K562 (cell line): Measurements from ENCODE around the gene SIM1. TPM values are rescaled to one million over a fixed set of nuclear protein-coding genes. Genes with fewer than 3 reads are reported as not detected.

ENCODE experiments used
- ATAC-seq: fragments of 200-7000 bp; cut with Tn5 transposase; 3 replicates; pipeline ENCODE4 v1.9.1; 2020; ENCODE audit warnings: moderate library complexity
- BruUV-seq: library from RNA; stranded (reverse); fragments of 400-500 nt; replicated peaks from 2 replicates; lab custom pipeline; 2021; lab: Mats Ljungman, UMichigan
- CTCF ChIA-PET: fragments of 300-600 bp; formaldehyde crosslinking; extraction: SDS; loops from one replicate; lab custom pipeline; 2021; ENCODE audit warnings: low intra/inter-chr PET ratio; lab: Yijun Ruan, JAX
- POLR2A ChIA-PET: fragments of 300-600, 350-650 bp; sonication (Branson Sonifier 250); formaldehyde crosslinking; extraction: SDS; loops from one replicate; lab custom pipeline; 2021; ENCODE audit warnings: antibody characterized with exemption, inconsistent platforms; lab: Yijun Ruan, JAX
- DNase-seq, 4 experiments: peaks; one replicate each; pipeline versions ENCODE4 v3.0.0 to v3.0.0-alpha.2; 2011 to 2018; ENCODE audit warnings: low spot score in 3 of 4, mixed read lengths in 3 of 4; ENCODE audit errors: extremely low read depth in 1 of 4
- FAIRE-seq: peaks from 2 replicates; lab custom pipeline; 2011; peaks lifted over from hg19 to GRCh38; lab: Jason Lieb, UNC
- H2AFZ ChIP-seq: 2 replicates; pipeline ENCODE4 v1.6.0; 2011; ENCODE audit warnings: low read depth, low read length, control low read depth, inconsistent platforms
- H3K27ac ChIP-seq: fragments of 200-600 bp; 3 replicates; pipeline ENCODE4 v1.8.0; 2011; ENCODE audit warnings: low read depth, mild to moderate bottlenecking, control low read depth, inconsistent platforms, low read length, moderate library complexity, mixed read lengths; ENCODE audit errors: extremely low read depth
- H3K27me3 ChIP-seq, 2 experiments: fragments of 300-600 bp in 1 of 2; 2 replicates in 1 of 2; 3 replicates in 1 of 2; pipeline versions ENCODE4 v1.6.0 to v1.8.0; 2011; ENCODE audit warnings: inconsistent platforms in 2 of 2, low read length in 2 of 2, mild to moderate bottlenecking in 1 of 2, mixed read lengths in 1 of 2, moderate library complexity in 1 of 2; ENCODE audit not compliant: control insufficient read depth in 2 of 2, insufficient read depth in 2 of 2
- H3K36me3 ChIP-seq: fragments of 300-600 bp; 3 replicates; pipeline ENCODE4 v1.8.0; 2011; ENCODE audit warnings: mild to moderate bottlenecking, low read length, inconsistent platforms; ENCODE audit not compliant: control insufficient read depth, insufficient read depth
- H3K4me1 ChIP-seq, 2 experiments: fragments of 200-600 bp in 1 of 2; replicated peaks in 1 of 2; 2 replicates in 1 of 2; 3 replicates in 1 of 2; pipeline versions ENCODE4 v1.5.1 to v1.8.0; 2011; ENCODE audit warnings: inconsistent platforms in 2 of 2, low read length in 2 of 2, mild to moderate bottlenecking in 1 of 2, mixed read lengths in 1 of 2, moderate library complexity in 1 of 2; ENCODE audit not compliant: control insufficient read depth in 2 of 2, insufficient read depth in 2 of 2
- H3K4me2 ChIP-seq: 2 replicates; pipeline ENCODE4 v1.6.1; 2011; ENCODE audit warnings: low read length, control low read depth, inconsistent platforms, mixed read lengths; ENCODE audit not compliant: insufficient read depth
- H3K4me3 ChIP-seq: fragments of 200-600 bp; sonication (generic), shearing (Covaris generic); 2 replicates; pipeline ENCODE4 v1.5.1; 2016; ENCODE audit warnings: control low read depth, inconsistent platforms
- H3K79me2 ChIP-seq: fragments of 200-600 bp; 3 replicates; pipeline ENCODE4 v1.8.0; 2011; ENCODE audit warnings: low read length, inconsistent platforms; ENCODE audit not compliant: control insufficient read depth, insufficient read depth
- H3K9ac ChIP-seq, 2 experiments: 2 replicates each; pipeline versions ENCODE4 v1.6.0 to v1.6.1; 2011; ENCODE audit warnings: low read depth in 2 of 2, low read length in 2 of 2, control low read depth in 1 of 2, inconsistent platforms in 1 of 2, mild to moderate bottlenecking in 1 of 2, mixed read lengths in 1 of 2; ENCODE audit not compliant: insufficient read depth in 1 of 2
- H3K9me1 ChIP-seq: one replicate; pipeline ENCODE4 v1.6.0; 2011; ENCODE audit warnings: inconsistent platforms, mild to moderate bottlenecking, low read length, moderate library complexity; ENCODE audit not compliant: control insufficient read depth, insufficient read depth
- H3K9me3 ChIP-seq: replicated peaks from 2 replicates; pipeline ENCODE4 v1.5.1; 2011; ENCODE audit warnings: low read depth, low read length, inconsistent platforms; ENCODE audit not compliant: control insufficient read depth, insufficient read depth
- H4K20me1 ChIP-seq: replicated peaks from 2 replicates; pipeline ENCODE4 v1.6.1; 2011; ENCODE audit warnings: low read length, inconsistent platforms, mixed read lengths; ENCODE audit not compliant: control insufficient read depth, insufficient read depth
- CEBPG ChIP-seq, 3 experiments: fragments of 200-800 bp in 1 of 3; sonication (Bioruptor generic) in 1 of 3; sonication (generic) in 1 of 3; formaldehyde crosslinking in 1 of 3; IDR thresholded peaks in 2 of 3; conservative IDR thresholded peaks in 1 of 3; 2 replicates each; pipeline versions ENCODE4 v1.6.1 to v1.8.0; 2016 to 2022; ENCODE audit warnings: missing compliant biosample characterization in 2 of 3, missing genetic modification characterization in 2 of 3, mild to moderate bottlenecking in 1 of 3, missing genetic modification reagents in 1 of 3
- CREB1 ChIP-seq, 2 experiments: sonication (generic) in 1 of 2; formaldehyde crosslinking in 1 of 2; IDR thresholded peaks; 2 replicates each; pipeline versions ENCODE4 v1.6.1 to v1.8.0; 2012 to 2022; ENCODE audit warnings: inconsistent platforms in 1 of 2, mild to moderate bottlenecking in 1 of 2, missing genetic modification reagents in 1 of 2, moderate library complexity in 1 of 2
- ETV6 ChIP-seq, 3 experiments: fragments of 150-350 bp in 1 of 3; sonication (generic) in 1 of 3; formaldehyde crosslinking in 1 of 3; IDR thresholded peaks; 2 replicates each; pipeline versions ENCODE4 v1.6.1 to v1.8.0; 2014 to 2022; ENCODE audit warnings: borderline replicate concordance in 2 of 3, low read depth in 2 of 3, antibody characterized with exemption in 1 of 3, low read length in 1 of 3, mild to moderate bottlenecking in 1 of 3, missing genetic modification reagents in 1 of 3
- FOXP1 ChIP-seq: sonication (generic); formaldehyde crosslinking; IDR thresholded peaks from 2 replicates; pipeline ENCODE4 v1.8.0; 2022; ENCODE audit warnings: mild to moderate bottlenecking, missing genetic modification reagents
- JUN ChIP-seq, 2 experiments: sonication (generic) in 1 of 2; formaldehyde crosslinking in 1 of 2; IDR thresholded peaks; 2 replicates each; pipeline versions ENCODE4 v1.6.1 to v1.8.0; 2012 to 2022; ENCODE audit warnings: borderline replicate concordance in 2 of 2, mild to moderate bottlenecking in 2 of 2, improper control_type of control experiment in 1 of 2, low read depth in 1 of 2, low read length in 1 of 2, missing genetic modification reagents in 1 of 2
- NBN ChIP-seq: fragments of 450-650 bp; IDR thresholded peaks from 2 replicates; pipeline ENCODE4 v1.6.1; 2016; ENCODE audit warnings: low read depth, mild to moderate bottlenecking
- NR2C1 ChIP-seq, 2 experiments: fragments of 450-650 bp; IDR thresholded peaks; 2 replicates each; pipeline ENCODE4 v1.6.1; 2017; ENCODE audit warnings: mild to moderate bottlenecking in 2 of 2, antibody characterized with exemption in 1 of 2, inconsistent platforms in 1 of 2, missing compliant biosample characterization in 1 of 2, missing genetic modification characterization in 1 of 2
- RBM25 ChIP-seq: fragments of 200-400 bp; formaldehyde crosslinking; IDR thresholded peaks from 2 replicates; pipeline ENCODE4 v1.6.1; 2018; ENCODE audit warnings: low read length, low read depth, moderate library complexity; ENCODE audit not compliant: severe bottlenecking
- SLC30A9 ChIP-seq: fragments of 250-450 bp; sonication (Bioruptor Pico); IDR thresholded peaks from 2 replicates; pipeline ENCODE4 v1.8.0; 2022; ENCODE audit warnings: mild to moderate bottlenecking, moderate library complexity
- SMARCA5 ChIP-seq: fragments of 450-650 bp; IDR thresholded peaks from 2 replicates; pipeline ENCODE4 v1.6.1; 2016
- SRSF7 ChIP-seq: fragments of 200-400 bp; formaldehyde crosslinking; optimal IDR thresholded peaks from 2 replicates; pipeline ENCODE3; 2017; ENCODE audit warnings: mild to moderate bottlenecking, low read depth, low read length
- TRIM24 ChIP-seq, 2 experiments: fragments of 450-650 bp; IDR thresholded peaks; 2 replicates each; pipeline ENCODE4 v1.6.1; 2016
- ZNF212 ChIP-seq: fragments of 450-650 bp; formaldehyde crosslinking; IDR thresholded peaks from 2 replicates; pipeline ENCODE4 v1.4.0; 2020; ENCODE audit warnings: mild to moderate bottlenecking
- ZNF695 ChIP-seq: fragments of 450-650 bp; formaldehyde crosslinking; IDR thresholded peaks from 2 replicates; pipeline ENCODE4 v1.4.0; 2020; ENCODE audit warnings: mild to moderate bottlenecking, moderate library complexity
- ZNF766 ChIP-seq: fragments of 200-800 bp; sonication (Bioruptor generic); conservative IDR thresholded peaks from 2 replicates; pipeline ENCODE4 v1.6.1; 2016; ENCODE audit warnings: missing genetic modification characterization, missing compliant biosample characterization
- WGBS: fragments of 100-300 bp; shearing (Covaris generic); methylation state at CpG from one replicate; pipeline ENCODE4 v1.1.6; 2016; ENCODE audit warnings: low coverage, mixed read lengths; ENCODE audit not compliant: insufficient coverage; ENCODE audit errors: missing lambda C conversion rate; 5-methylcytosine and 5-hydroxymethylcytosine counted together
- in situ Hi-C: fragments of 300-500 bp; cut with MboI; formaldehyde crosslinking; loops from 4 replicates; pipeline ENCODE4 v1.15.0; 2018; ENCODE audit warnings: inconsistent platforms, mixed read lengths
- intact Hi-C: fragments of 100-400 bp; cut with micrococcal nuclease; formaldehyde crosslinking; loops from 2 replicates; pipeline ENCODE4 v1.14.2; 2022
- polyA plus RNA-seq, 8 experiments: library from polyadenylated mRNA; depleted of rRNA in 4 of 8; stranded (reverse) in 5 of 8; unstranded in 3 of 8; fragments of >200 nt; fragmentation: Nextera tagmentation in 2 of 8; fragmentation: Illumina TruSeq in 1 of 8; extraction: Ambion mirVana in 2 of 8; extraction: Trizol in 1 of 8; gene quantifications; 2 replicates each; pipeline versions ENCODE4 v1.2.1 to v1.2.3, GENCODE V29; 2011 to 2014; ENCODE audit warnings: inconsistent platforms in 1 of 8, missing spikeins in 1 of 8
- total RNA-seq, 7 experiments: library from RNA; depleted of rRNA in 6 of 7; stranded (reverse); fragments of >200 nt in 6 of 7; fragmentation: Illumina TruSeq in 2 of 7; extraction: Trizol in 2 of 7; gene quantifications; 2 replicates each; pipeline versions ENCODE4 v1.2.1 to v1.2.3, GENCODE V29; 2011 to 2021; ENCODE audit warnings: low replicate concordance in 1 of 7
- TF ChIP-seq, protein P1 (sequence below): fragments of 250-450 bp; sonication (Bioruptor Pico); IDR thresholded peaks from 2 replicates; pipeline ENCODE4 v1.5.0; 2022; ENCODE audit warnings: mild to moderate bottlenecking
- TF ChIP-seq, protein P2 (sequence below), 2 experiments: fragments of 450-650 bp in 1 of 2; sonication (generic) in 1 of 2; formaldehyde crosslinking in 1 of 2; IDR thresholded peaks in 1 of 2; conservative IDR thresholded peaks in 1 of 2; 2 replicates each; pipeline versions ENCODE4 v1.6.1 to v1.8.1; 2016 to 2023; ENCODE audit warnings: mild to moderate bottlenecking in 2 of 2, moderate library complexity in 2 of 2, inconsistent platforms in 1 of 2, missing genetic modification reagents in 1 of 2

Gene SIM1
- total and polyA plus RNA-seq, 9 of the 15 experiments (the other 6 are each of a cell fraction or from before 2014, with no cell fraction given) = not detected

DNA sequence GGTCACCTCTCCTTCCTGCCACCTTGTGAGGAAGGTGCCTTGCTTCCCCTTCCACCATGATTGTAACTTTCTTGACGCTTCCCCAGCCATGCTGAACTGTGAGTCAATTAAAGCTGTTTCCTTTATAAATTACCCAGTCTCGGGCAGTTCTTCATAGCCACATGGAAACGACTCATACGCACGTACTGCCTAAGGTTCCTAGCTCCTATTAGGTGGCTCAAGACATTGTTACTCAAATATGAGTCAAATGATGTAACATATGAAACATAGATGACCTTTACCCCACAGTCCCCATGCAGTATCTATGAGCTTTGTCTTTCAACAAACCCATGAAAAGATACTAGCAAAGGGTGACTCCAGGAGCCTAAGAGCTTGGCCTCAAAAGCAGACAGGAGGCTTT, 98.3 kb downstream of the SIM1 start:
- H3K4me3 ChIP-seq = no peak overlapping the region
- intact Hi-C loops (no loop called here), in situ Hi-C loops (no loop called here)
- H3K27ac ChIP-seq = no peak overlapping the region
- H2AFZ ChIP-seq = peak overlapping the region; percentile 32; the same call in 1 of the 2 replicates
- no peaks in the 10 kb centered on the region for H3K9me1 ChIP-seq
- no peak overlapping the region for H3K4me2 ChIP-seq
- CTCF ChIA-PET = no interaction called here
- 15% methylated on average over 5 of the region's 5 CpGs for WGBS
- no peak for TF ChIP-seq SMARCA5
- TF ChIP-seq ETV6 (IDR thresholded peaks at IDR 0.05; ENCODE audit: borderline replicate concordance in 1 of 2, low read depth in 2 of 2, low read length in 1 of 2) = no peak
- no peak for TF ChIP-seq ETV6 (CRISPR knock-in tag; IDR thresholded peaks at IDR 0.05; ENCODE audit: borderline replicate concordance)
- no peak for TF ChIP-seq ZNF766 (CRISPR knock-in tag)
- no peak for TF ChIP-seq FOXP1 (CRISPR knock-in tag)
- TF ChIP-seq SLC30A9 (CRISPR knock-in tag) = no peak
- no peak for TF ChIP-seq NR2C1 (IDR thresholded peaks at IDR 0.05)
- peak; percentile 27; the same call in 1 of the 2 replicates for TF ChIP-seq NR2C1 (tag; IDR thresholded peaks at IDR 0.05)
- no peak for TF ChIP-seq SRSF7
- TF ChIP-seq ZNF695 (CRISPR knock-in tag) = no peak
- TF ChIP-seq, protein P1, sequence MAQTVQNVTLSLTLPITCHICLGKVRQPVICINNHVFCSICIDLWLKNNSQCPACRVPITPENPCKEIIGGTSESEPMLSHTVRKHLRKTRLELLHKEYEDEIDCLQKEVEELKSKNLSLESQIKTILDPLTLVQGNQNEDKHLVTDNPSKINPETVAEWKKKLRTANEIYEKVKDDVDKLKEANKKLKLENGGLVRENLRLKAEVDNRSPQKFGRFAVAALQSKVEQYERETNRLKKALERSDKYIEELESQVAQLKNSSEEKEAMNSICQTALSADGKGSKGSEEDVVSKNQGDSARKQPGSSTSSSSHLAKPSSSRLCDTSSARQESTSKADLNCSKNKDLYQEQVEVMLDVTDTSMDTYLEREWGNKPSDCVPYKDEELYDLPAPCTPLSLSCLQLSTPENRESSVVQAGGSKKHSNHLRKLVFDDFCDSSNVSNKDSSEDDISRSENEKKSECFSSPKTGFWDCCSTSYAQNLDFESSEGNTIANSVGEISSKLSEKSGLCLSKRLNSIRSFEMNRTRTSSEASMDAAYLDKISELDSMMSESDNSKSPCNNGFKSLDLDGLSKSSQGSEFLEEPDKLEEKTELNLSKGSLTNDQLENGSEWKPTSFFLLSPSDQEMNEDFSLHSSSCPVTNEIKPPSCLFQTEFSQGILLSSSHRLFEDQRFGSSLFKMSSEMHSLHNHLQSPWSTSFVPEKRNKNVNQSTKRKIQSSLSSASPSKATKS (CRISPR knock-in tag) = no peak
- no peak for TF ChIP-seq NBN
- no peak for TF ChIP-seq CREB1 (IDR thresholded peaks at IDR 0.05)
- TF ChIP-seq CREB1 (CRISPR knock-in tag; IDR thresholded peaks at IDR 0.05) = no peak
- peak in 1 of 2 experiments; percentile 11; a peak in 1 of 4 replicates for TF ChIP-seq TRIM24 (IDR thresholded peaks at IDR 0.05)
- no peak for TF ChIP-seq CEBPG (CRISPR knock-in tag; IDR thresholded peaks at IDR 0.05)
- TF ChIP-seq CEBPG (tag; conservative IDR thresholded peaks at IDR 0.05 in 1 of 2, IDR thresholded peaks at IDR 0.05 in 1 of 2) = peak in 1 of 2 experiments; percentile 70; a peak in 2 of 4 replicates
- no peak for TF ChIP-seq RBM25
- no peak for TF ChIP-seq ZNF212 (CRISPR knock-in tag)
- no peak for TF ChIP-seq JUN (IDR thresholded peaks at IDR 0.05; ENCODE audit: borderline replicate concordance, low read depth, low read length)
- TF ChIP-seq JUN (CRISPR knock-in tag; IDR thresholded peaks at IDR 0.05; ENCODE audit: borderline replicate concordance) = no peak
- TF ChIP-seq, protein P2, sequence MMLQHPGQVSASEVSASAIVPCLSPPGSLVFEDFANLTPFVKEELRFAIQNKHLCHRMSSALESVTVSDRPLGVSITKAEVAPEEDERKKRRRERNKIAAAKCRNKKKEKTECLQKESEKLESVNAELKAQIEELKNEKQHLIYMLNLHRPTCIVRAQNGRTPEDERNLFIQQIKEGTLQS (IDR thresholded peaks at IDR 0.05) = peak; percentile 11; the same call in 1 of the 2 replicates
- TF ChIP-seq, protein P2 (CRISPR knock-in tag; conservative IDR thresholded peaks at IDR 0.05) = no peak
- no peak overlapping the region for H3K9ac ChIP-seq
- FAIRE-seq (no peak), ATAC-seq (peak; percentile 38), DNase-seq (no peak)
- no peaks in the 10 kb centered on the region for H3K79me2 ChIP-seq
- H3K9me3 ChIP-seq = no peaks in the 10 kb centered on the region
- no peaks in the 10 kb centered on the region for H3K36me3 ChIP-seq
- no peaks in the 10 kb centered on the region for H4K20me1 ChIP-seq
- POLR2A ChIA-PET = interaction anchor here (0.6 kb wide), 1 partner anchor 100 kb away, joined by 3 read pairs; no protein-coding TSS in a partner anchor
- no peaks in the 10 kb centered on the region for H3K4me1 ChIP-seq
- BruUV-seq = no TSS peak
- H3K27me3 ChIP-seq = no peaks in the 10 kb centered on the region
